HG02588 (cell line): ENCODE results near the gene ANP32A.

Experiments used
- ATAC-seq: cut with Tn5 transposase; IDR thresholded peaks from one replicate; pipeline ENCODE4 v1.9.1; 2021; ENCODE audit warnings: mild to moderate bottlenecking, moderate library complexity; ENCODE audit not compliant: unreplicated experiment

Gene ANP32A

DNA sequence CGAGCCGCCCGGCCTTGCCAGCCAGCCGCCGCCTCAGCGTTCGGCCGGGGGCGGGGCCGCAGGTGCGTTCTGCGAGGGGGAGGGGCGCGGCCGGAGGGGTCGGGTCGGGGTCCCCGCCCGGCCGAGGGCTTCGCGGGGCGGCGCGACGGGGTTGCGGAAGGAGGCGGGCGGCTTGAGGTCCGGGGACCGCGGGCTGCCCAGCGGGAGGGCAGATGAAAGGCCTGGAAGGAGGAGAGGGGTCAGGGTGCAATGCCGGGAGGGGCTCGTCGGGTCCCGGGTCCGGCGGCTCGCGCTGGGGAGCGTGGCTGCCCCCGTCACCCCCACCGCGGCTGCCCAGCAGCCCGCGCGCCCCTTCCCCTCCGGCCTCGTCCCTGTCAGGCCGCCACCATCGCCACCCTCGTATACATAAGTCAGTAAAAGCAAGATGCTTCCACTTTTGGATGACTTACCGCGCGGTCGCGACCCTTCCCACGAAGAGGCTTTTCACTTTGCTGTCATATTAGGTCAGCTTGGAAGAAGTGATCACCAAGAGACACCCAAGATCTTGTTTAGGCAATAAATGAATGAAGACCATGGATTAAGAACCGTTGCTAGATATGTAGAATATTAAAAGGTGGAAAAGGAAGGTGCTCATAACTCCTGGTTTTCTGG is 620 bp upstream of the ANP32A start:
- peak; percentile 8 for ATAC-seq

DNA sequence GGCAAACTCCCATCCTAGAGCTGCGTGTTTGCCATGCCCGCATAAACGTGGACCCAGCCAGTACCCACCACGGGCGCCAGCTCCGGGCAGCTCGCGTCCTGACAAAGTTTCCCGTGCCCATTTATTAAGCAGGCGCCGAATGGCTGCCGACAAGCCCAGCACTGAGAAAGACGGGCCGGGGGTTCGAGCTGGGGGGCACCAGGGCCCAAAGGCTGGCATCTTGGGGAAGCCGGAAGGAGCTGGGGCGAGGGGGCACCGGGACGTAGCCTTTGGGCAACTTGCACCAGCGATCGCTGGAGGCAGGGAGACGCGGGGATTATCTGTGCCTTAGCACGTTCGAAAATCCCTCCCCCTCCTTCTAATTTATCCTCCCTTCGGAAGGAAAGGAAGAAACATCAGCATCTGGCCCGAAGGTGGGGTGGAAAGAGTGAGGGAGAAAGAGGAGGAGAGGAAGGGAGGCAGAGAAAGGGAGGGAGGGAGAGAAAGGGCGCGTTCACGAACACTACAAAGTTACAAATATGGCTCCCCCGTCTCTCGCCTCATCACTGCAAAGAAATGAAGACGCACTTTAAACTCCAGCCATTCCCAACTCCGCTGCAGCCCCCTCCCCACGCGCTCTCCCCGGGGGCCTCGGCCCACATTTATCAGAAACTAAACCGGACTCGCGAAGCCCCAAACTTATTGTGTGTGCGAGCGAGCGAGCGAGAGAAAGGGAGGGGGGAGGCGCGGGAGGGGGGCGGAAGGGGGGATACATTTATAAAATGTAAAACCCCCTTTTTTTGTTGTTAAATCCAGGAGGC is 1.0 kb downstream of the ANP32A start:
- ATAC-seq: no peak

DNA sequence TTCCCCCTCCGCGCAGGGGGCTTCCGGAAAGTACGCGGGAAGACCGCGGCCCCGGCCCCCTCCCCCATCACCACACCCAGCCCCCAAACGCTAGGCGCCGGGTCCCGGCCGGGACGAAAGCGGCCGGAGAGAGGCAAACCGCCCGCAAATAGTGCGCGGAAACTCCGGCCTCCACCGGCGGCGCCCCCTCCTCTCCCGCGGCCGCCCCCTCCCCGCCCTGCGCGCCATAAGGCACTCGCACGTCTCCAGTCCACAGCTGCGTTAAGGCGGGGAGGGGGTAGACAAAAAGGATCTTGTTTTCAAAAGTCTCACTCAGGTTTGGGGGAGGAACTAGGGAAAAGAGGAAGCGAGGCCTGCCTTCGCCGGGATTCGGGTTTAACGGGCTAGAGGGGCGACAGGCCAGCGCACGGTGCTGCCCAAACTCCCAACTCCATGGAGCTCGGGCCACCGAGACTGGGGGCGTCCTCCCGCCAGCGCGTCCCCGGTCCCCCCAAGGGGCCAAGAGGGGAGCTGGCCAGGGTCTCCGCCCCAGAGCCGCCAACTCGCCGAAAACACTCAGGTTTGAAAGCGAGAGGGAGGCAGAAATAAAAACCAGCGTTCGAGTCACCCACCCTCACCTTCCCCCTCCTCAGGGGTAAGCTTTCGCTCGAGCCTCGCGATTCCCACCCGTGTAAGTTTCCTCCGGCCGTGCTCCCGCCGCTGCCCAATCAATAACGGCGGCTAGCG is 1.8 kb downstream of the ANP32A start:
- no peak for ATAC-seq

DNA sequence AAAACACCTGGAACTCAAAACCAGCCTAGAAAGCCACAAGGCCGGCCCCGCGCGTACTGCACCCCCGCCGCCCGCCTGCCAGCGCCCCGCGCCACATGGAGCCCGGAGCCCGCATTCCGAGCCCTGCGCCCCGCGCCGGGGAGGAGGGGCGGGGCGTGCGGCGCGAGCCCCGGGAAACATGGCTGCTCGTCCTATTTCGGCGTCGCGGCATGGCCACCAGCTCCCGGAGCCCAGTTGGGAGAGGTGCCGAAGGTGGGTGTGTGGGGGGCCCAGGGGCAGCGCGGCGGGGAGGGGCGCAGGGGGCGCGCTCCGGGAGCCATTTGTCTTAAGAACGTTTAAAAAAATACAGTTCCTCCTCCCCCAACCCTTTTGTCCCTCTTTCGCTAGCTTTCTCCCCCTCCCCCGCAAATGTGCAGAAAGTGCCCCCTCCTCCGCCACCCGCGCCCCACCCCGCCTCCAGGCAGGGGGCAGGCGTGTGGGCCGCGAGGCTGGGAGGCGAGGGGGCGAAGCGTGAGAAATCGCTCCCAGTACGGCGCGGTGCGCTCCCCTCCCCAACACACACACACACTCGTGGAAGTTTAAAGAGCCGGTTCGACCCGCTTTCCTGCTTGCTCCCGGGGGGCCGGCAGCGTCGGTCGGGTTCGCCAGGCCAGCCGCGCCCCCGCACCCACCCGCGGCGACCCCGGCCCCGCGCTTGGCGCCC is 2.5 kb downstream of the ANP32A start:
- no peak for ATAC-seq

DNA sequence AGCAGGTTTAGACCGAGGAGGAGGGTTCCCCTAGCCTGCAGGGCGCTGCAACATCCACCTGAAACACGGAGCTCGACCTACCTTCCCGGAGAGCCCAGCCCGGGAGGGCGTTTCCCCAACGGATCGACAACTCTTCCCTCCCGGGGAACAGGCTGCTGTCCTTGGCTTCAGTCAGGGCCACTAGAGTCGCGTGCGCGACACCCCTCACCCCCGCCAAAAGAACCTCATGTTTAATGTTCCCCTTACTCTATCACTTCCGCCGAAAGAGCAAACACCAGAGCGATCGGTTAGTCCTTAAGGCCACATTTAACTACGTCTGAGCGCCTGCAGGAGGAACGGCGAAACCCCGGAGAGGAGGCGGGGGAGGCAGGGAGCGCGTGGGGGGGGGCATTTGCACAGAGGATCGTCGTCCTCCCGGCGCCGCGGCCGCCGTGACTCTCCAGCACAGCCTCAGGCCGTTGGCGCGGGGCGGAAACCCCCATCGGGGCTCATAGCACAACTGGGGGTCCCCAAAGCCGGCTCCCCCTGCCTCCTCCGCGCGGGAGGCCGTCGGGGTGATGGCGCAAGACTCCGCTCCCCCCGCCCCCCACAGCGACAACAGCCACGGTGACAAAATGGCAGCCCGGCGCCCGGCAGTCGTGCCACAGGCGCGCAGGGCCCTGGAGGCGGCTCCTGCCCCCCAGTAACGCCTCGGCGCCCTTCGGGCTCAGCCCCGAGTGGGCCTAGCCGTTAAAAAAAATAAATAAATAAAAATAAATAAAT is 3.2 kb downstream of the ANP32A start:
- peak; percentile 17 for ATAC-seq

DNA sequence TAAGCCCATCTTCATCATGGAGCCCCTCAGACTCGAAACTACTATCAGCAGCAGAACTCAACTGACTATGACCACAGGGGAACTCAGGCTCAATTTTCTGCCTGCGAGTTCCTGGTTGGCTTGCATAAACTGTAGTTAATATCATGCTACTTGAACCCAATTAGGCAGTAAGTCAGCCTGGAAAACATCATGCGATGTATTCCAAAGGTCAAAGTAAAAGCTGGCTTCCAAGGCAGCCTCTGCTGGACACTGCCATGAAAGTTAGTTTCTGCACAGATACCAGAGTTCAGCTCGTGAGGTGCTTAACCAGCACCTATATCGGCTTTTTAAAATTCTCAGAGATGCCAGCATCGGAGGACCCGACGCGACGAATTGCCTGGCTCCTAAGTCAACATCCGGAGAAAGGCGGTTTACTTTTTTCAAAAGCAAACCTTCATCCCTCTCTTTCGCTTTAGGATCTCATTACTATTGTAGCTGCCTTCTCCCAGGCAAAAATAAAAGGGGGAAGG is 3.8 kb downstream of the ANP32A start:
- no peak for ATAC-seq

DNA sequence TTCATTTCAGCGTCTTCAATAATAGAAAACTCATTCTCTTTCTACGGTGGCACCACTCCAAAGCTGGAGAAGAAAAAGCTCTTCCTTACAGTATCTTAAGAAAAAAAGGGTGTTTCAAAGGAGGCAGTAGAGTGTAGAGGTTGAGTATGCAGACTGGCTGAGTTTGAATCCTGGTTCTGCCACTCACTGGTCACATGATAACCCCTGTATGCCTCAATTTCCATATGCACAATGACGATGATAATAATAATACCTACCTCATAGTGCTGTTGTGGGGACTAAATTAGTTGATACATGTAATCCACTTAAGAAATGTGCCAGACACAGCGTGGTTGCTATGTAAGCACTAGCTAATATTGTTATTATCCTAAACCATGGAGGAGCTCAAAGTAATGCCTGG is 4.5 kb downstream of the ANP32A start:
- ATAC-seq: no peak

DNA sequence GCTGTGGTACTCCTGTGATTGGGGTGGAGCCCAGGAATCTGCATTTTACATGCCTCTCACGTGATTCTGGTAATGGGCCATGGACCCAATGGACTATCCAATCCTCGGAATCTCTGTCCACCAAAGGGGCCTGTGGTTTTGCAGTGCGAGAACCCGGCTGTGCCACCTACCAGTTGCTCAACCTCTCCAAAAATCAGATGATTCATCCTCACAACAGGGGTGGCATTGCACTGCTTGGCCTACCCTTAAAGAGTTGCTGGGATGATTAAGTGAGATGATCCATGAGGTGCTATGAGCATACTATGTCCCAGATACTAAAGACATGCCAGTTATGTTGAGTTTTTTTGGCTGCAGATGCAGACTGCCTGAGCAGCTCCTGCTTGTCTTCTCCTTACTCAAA is 5.1 kb downstream of the ANP32A start:
- ATAC-seq: no peak

DNA sequence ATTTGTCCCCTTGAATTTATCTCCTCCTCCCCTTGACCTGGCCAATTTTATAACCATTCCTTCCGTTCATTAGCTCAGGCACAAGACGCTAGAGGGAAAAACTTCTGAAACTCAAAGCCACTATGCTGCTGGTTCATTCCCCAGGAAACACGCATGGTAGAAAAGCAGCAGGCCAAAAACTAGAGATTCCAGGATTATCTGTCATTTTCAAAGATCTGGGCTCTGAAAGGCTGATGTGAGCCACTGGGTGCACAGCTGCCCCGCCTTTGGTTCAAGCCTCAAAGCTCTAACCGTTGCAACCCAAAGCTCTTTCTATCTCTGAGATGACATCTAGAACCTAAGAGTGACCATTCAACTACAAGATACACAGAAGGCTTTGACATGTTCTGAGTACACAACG is 6.1 kb downstream of the ANP32A start:
- ATAC-seq: no peak

DNA sequence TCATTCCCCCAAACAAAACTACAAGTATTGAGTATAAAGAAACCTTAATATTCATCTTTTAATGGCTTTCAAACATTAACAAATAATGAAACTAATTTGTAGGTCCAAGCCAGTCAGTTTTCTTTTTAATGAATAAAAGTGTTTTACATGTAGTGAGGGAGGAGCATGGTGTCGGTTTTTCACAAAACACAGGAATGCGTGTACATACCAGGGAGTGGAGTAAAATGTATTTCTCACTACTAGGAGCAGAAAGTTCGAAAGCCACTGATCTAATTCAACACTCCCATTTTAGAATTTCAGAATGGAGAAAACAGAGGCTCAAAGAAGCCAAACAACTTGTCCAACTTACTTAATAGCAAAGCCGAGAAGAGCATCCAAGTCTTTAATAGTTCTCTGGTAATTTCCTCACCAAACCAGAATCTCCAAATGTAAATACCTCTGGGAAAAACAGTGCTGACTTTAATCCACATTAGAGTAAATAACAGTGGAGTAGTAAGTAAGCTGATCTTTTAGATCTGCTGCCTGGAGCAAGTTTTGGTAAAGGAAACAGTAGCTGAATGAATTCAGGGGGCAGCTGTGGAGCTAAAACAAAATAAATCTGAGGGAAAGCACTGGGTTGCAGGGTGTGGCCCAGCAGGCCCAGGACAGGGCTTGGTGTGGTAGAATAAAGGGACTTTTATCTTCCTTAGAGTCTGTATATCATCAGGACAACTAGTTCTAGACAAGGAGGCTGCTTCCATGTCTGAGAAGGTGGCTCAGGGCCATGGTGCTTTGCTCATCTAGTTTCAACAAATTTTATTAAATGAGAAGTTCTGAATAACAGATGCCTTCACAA is 7.9 kb downstream of the ANP32A start:
- ATAC-seq: no peak

DNA sequence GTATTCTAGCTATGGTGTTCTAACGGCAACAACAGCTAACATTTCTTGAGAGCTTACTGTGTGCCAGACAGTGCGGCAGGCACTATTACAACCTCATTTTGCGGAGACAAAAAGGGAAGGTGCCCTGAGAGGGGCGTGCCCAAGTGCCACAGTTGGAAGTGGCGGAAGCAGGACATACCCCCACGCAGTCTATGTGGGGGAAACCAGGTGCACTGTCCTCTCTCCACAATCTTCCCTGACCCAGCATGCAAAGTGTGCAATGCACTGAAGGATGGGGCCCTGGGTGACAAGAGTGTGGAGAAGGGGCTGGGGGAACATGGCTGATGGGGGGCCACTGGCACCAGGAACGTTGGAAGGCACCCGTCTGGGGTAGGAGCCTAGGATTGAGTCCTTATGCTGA is 8.6 kb downstream of the ANP32A start:
- ATAC-seq: no peak

DNA sequence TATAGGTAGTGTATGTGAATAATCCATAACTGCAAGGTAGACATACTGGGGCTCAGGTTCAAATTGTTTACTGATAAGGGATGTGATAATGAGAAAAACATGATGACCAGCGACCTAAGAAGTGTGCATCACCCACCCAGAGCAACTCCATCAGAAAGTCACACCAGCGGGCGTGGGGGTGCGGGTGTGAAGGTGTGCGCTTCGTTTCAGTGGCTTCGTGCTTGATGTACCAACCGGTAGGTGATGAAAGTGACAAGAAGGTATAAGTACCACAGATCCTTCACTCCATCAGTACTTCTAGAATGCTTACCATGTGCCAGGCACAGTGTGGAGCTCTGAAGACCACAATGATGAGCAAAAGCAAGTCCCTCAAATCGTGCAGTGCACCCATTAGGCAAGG is 11.2 kb downstream of the ANP32A start:
- no peak for ATAC-seq

DNA sequence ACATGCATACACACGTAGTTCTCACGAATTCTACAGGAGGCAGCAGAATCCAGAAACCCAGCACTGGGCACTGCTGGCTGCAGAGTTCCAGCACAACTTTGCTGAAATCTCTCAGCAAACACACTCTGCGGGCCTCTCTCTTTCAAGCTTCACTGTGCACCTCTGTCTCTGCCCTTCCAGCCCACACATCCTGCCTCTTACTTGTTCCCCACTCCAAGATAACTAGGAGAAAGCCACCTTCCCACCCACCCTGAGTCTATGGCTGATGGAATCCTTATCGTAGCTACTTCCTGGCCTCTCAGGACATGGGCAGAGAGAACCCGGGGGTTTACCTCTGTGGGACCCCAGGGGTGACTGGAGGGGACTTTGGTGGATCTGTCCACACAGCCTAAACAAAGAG is 11.9 kb downstream of the ANP32A start:
- no peak for ATAC-seq

DNA sequence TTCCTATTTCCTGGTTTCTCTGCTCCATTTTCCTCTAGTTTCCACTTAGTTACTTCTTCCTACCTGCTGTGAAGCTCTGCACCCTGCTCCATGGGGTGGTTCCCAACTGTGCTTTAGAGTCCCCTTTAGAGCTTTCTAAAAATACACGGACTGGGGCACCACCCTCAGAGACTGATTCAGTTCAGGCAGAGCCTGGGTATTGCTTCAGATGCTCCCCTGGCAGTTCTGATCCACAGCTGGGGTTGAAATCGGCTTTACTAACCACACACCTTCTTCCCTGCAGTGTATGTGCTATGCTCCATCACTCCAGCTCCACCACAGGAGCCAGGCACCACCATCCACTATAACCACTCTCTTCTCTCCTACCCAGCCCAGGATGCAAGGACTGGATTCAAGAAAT is 12.6 kb downstream of the ANP32A start:
- no peak for ATAC-seq

DNA sequence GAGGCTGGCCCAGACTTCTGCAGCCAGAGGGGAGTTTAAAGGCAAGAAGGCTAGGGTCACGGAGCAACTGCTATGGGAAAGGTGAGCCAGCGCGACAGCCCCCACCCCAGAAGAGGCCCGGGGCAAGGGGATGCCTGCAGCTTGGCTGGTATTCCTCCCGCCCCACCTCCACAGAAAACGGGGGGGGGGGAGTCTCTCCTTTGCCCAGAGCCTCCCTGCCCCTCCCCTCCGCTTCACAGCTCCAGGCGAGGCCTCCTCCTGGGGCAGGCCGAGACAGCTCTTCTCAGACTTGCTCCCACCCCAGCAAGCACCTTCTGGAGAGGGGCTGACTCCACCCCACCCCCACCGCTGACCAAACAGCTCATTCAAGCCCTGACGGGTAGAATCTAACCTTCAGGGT is 13.4 kb downstream of the ANP32A start:
- no peak for ATAC-seq

DNA sequence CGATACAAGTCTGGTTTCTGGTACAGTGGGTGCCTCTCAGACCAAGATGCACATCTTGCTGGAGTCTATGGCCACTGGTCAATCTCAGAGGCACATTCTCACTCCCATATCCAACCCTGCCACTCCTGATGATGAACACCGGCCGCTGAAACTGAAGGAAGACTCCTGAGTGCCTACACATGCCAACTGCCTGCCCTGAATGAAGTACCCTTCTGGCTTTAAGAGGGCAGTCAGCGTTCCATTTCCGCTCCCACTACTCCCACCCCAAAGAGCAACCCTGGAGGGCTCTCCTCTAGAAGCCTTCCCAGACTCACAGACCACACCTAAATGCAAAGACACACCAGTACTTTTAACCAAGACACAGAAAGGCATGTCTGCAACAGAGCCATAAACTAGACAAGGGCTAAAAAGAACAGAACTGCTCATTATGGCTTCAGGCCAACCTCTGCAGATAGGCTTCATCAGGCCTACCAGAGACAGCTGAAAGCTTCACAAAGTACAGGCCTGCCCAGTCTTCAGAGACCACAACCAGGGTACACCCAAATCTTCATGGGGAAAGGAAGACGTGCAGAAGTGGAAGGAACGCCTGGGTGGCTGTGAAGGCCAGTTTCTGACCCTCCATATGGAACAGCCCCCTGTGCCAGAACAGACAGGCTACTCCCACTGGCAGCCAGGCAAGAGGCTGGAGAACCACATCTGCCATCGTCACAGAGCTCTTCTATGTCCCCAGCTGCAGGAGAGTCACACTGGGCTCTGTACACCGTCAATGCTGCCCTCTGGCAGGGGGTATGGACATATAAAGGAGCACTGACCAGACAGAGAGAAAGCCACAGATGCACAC is 14.3 kb downstream of the ANP32A start:
- no peak for ATAC-seq

DNA sequence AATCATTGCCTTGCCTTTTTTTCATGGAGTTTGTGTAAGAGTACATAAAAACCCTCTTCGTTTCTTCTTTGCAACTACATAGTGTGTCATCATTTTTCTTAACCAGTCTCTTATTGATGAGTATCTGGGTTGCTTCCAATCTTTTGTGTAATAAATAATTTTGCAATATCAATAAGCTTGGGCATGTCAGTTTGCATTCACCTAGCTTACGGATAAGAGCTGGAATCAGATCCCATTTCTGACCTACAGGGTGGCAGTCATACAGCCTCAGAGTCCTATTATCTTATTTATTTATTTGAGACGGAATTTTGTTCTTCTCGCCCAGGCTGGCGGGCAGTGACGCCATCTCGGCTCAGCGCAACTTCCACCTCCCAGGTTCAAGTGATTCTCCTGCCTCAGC is 18.3 kb downstream of the ANP32A start:
- ATAC-seq: no peak

DNA sequence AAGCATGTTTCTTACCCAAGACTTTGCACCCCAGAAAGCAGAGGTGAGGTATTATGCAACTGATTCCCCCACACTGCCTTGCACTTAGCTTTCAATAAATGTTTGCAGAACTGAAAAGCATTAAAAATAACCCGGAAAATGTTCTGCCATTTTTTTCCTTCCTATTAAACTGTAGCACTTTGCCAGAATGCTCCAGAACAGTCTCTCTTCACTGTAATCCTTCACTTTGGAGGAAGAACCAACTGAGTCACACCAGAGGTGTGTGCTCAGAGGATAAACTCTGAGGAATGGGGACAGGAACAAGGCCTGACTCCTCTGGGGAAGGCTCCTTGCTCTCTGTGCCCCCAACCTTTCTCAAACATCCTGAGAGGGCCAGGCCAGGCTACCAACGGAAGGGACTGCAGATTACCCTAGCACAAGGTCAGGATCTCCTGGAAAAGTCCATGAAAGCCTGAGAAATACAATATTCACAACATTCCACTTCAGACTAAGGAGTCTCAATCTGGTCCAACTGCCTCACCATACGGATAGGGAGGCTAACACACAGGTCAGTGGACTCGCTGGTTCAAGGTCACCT is 19.0 kb downstream of the ANP32A start:
- no peak for ATAC-seq
